Thyroid gland (tissue), 4 donors: ENCODE data around the gene C2orf80. TPM values are rescaled to one million over a fixed set of nuclear protein-coding genes. Genes with fewer than 3 reads are reported as not detected.

ENCODE experiments used
- DNase-seq, 2 donors: peaks; one replicate each; pipeline ENCODE4 v3.0.0-alpha.2; 2019
- H3K27ac ChIP-seq, 3 donors: fragments of 200-600 bp; sonication (generic); 1 replicate in 2 of 3; 2 replicates in 1 of 3; pipeline ENCODE4 v1.5.1; 2016 to 2019; ENCODE audit warnings: mild to moderate bottlenecking in 1 of 3, moderate library complexity in 1 of 3
- H3K27me3 ChIP-seq: fragments of 200-600 bp; sonication (generic); one replicate; pipeline ENCODE4 v1.5.1; 2019
- H3K36me3 ChIP-seq, 2 donors: fragments of 200-600 bp; sonication (generic); one replicate each; pipeline ENCODE4 v1.5.1; 2016 to 2019
- H3K4me1 ChIP-seq, 2 donors: fragments of 200-600 bp; sonication (generic); one replicate each; pipeline ENCODE4 v1.5.1; 2017 to 2019
- H3K4me3 ChIP-seq, 3 donors: fragments of 200-600 bp; sonication (generic); replicated peaks in 1 of 3; 1 replicate in 2 of 3; 2 replicates in 1 of 3; pipeline ENCODE4 v1.5.1; 2016; ENCODE audit warnings: mild to moderate bottlenecking in 1 of 3
- H3K9me3 ChIP-seq: fragments of 200-600 bp; sonication (generic); one replicate; pipeline ENCODE4 v1.5.1; 2017
- POLR2A ChIP-seq, 2 donors: fragments of 450-650 bp; IDR thresholded peaks; one replicate each; pipeline ENCODE4 v1.6.1; 2017; ENCODE audit warnings: antibody characterized with exemption in 2 of 2, mild to moderate bottlenecking in 2 of 2, moderate library complexity in 1 of 2
- WGBS, 2 donors: methylation state at CpG; one replicate each; pipeline ENCODE4 v1.1.5; 2017; 5-methylcytosine and 5-hydroxymethylcytosine counted together
- intact Hi-C: fragments of 100-400 bp; cut with DNase I; formaldehyde crosslinking; loops from one replicate; pipeline ENCODE4 v1.15.1; 2023
- total RNA-seq, 4 donors: library from RNA; depleted of rRNA; stranded (reverse); fragments of >200 nt; gene quantifications; one replicate each; pipeline ENCODE4 v1.2.3, GENCODE V29; 2016
- TF ChIP-seq, protein P1 (sequence below), 6 experiments: fragments of 200-600 bp in 3 of 6; fragments of 450-650 bp in 3 of 6; sonication (generic) in 3 of 6; IDR thresholded peaks; one replicate each; pipeline ENCODE4 v1.5.1; 2016 to 2019; ENCODE audit warnings: antibody characterized with exemption in 6 of 6, mild to moderate bottlenecking in 2 of 6, inconsistent platforms in 1 of 6, moderate library complexity in 1 of 6

The C2orf80 gene
- total RNA-seq = not detected

DNA sequence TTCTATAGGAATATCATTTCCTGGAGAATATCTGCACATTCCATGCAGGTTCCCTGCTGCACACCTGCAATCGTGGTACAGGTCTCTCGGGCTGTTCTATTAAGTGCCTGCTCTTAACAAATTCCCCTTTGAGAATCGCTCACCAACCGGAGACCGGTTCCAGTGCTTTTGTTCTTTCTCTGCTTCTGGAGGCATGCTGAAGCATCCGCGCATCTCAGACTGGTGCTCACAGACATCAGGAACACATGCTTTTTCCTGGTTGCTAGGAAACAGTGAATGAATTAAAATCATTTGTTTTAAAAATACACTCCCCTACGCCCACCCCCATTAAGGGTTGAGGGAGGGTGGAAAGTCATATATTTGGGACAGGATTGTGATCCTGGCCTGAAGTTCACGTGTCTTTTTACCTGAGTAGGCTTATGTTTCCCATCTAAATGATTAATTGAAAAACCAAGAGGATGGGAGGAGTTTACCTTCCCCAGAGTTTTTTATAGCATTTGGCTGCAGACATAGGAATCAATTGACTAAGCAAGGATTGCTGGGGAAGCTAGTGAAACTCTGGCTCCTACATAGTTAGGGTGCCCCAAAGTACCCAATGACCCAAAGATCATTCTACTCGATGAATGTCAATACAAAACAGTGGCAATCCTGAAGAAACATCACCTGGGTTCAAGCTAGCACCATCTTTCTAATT lies at the start of gene C2orf80:
TSS of gene C2orf80 (minus strand) at position 221 of the 694 bp plus-strand sequence. CDS start 3,044 bp downstream, outside the sequence.
- intact Hi-C loops = no loop called here
- no peak for DNase-seq
- no peaks in the 10 kb centered on the region for H3K27me3 ChIP-seq
- no peak within 1 kb of the TSS for H3K4me3 ChIP-seq
- no peaks in the 10 kb centered on the region for H3K4me1 ChIP-seq
- no peaks in the 10 kb centered on the region for H3K36me3 ChIP-seq
- H3K9me3 ChIP-seq = no peaks in the 10 kb centered on the region
- no peak within 1 kb of the TSS for H3K27ac ChIP-seq
- 42 to 54% methylated on average over 10 of the region's 10 CpGs for WGBS, 2 donors
- TF ChIP-seq, protein P1, sequence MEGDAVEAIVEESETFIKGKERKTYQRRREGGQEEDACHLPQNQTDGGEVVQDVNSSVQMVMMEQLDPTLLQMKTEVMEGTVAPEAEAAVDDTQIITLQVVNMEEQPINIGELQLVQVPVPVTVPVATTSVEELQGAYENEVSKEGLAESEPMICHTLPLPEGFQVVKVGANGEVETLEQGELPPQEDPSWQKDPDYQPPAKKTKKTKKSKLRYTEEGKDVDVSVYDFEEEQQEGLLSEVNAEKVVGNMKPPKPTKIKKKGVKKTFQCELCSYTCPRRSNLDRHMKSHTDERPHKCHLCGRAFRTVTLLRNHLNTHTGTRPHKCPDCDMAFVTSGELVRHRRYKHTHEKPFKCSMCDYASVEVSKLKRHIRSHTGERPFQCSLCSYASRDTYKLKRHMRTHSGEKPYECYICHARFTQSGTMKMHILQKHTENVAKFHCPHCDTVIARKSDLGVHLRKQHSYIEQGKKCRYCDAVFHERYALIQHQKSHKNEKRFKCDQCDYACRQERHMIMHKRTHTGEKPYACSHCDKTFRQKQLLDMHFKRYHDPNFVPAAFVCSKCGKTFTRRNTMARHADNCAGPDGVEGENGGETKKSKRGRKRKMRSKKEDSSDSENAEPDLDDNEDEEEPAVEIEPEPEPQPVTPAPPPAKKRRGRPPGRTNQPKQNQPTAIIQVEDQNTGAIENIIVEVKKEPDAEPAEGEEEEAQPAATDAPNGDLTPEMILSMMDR (IDR thresholded peaks at IDR 0.05) = no peak
- TF ChIP-seq POLR2A (IDR thresholded peaks at IDR 0.05) = no peak

DNA sequence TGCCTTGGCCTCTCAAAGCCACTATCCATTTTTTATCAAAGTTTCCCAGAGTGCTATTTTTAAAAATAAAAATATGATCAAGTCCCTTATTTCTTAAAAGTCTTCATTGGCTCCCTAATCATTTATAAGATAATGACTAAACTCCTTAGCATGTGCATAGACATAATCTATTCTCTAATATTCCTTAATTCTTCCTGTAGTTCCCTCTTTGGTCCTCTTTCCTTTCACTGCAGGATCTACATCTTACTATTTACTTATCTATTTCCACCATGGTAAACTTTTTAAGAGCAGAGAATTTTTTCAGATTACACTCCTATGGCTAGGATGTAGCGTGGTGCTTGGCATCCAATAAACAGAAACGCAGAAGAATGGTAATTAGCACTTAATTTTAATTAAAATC lies 46.0 kb upstream of the C2orf80 start:
- Histone ChIP-seq H3K27ac (no peak overlapping the region), H3K4me1 (no peaks in the 10 kb centered on the region), H3K27me3 (no peaks in the 10 kb centered on the region), H3K36me3 (peaks cover 14 to 28% of the 10 kb centered on the region in 2 donors), H3K4me3 (no peak overlapping the region), H3K9me3 (no peaks in the 10 kb centered on the region)
- intact Hi-C loops = no loop called here
- DNase-seq = no peak
- WGBS, 2 donors = 71 to 95% methylated on average over 2 of the region's 2 CpGs
- TF ChIP-seq, protein P1 (IDR thresholded peaks at IDR 0.05) = no peak
- TF ChIP-seq POLR2A (IDR thresholded peaks at IDR 0.05) = no peak

DNA sequence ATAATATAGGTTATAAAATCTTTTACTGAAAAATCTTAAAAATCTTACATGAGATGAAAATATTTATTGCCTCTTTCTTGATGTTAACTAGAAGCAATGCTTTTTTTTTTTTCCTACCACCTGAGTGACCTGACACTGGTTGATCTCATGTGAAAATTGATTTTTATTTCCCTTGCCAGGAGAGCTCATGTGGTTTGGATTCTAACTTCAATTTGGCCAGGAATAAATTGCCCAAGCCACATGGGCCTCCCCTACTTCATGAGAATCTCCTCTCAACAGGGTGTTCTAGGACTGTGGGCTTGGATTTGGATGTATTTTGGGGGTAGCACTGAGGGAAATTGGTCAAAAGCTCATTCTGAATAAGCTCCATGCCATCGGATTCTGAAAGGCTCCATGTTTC lies 45.0 kb upstream of the C2orf80 start:
- no peak for DNase-seq
- Histone ChIP-seq H3K4me3 (no peak overlapping the region), H3K9me3 (no peaks in the 10 kb centered on the region), H3K36me3 (peaks cover 14 to 21% of the 10 kb centered on the region in 2 donors), H3K27ac (no peak overlapping the region), H3K27me3 (no peaks in the 10 kb centered on the region), H3K4me1 (no peaks in the 10 kb centered on the region)
- TF ChIP-seq, protein P1 (IDR thresholded peaks at IDR 0.05) = no peak
- no peak for TF ChIP-seq POLR2A (IDR thresholded peaks at IDR 0.05)
- intact Hi-C loops = no loop called here
- WGBS, 2 donors = 65 to 82% methylated on average over 1 of the region's 1 CpG

DNA sequence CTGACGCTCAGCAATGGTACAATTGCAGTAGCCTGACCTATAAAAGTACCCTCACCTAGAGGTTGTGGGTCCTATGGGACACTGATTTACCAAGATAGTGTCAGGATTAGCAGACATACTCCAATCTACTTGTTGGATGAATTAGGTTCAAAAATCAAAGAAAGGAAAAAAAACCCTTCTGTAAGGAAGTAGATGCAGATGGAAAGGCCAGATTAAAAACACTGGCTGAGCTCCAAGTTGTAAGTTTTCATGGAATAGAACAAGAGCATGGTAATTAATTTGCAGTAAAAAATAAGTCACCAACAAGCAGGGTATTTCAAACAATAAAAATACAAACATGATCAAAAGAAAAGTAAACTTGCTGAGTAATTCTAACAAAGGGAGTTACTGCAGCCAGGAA lies 38.6 kb upstream of the C2orf80 start:
- intact Hi-C loops = no loop called here
- 67 to 83% methylated on average over 1 of the region's 1 CpG for WGBS, 2 donors

More for the DNA sequence above, 38.6 kb upstream of the C2orf80 start:
- Histone ChIP-seq H3K27me3 (no peaks in the 10 kb centered on the region), H3K4me3 (no peak overlapping the region), H3K9me3 (no peaks in the 10 kb centered on the region), H3K36me3 (no peaks in the 10 kb centered on the region), H3K4me1 (no peaks in the 10 kb centered on the region), H3K27ac (no peak overlapping the region)
- TF ChIP-seq, protein P1 (IDR thresholded peaks at IDR 0.05) = no peak
- TF ChIP-seq POLR2A (IDR thresholded peaks at IDR 0.05) = no peak
- no peak for DNase-seq
